HG03469 (cell line): ENCODE measurements around the gene NUDT16L1.
"Not testable (repeated sequence)": the region's sequence is repeated elsewhere in the genome, so short reads cannot be mapped to it uniquely, and the experiment has no call there.

Experiments used
- ATAC-seq: cut with Tn5 transposase; IDR thresholded peaks from one replicate; pipeline ENCODE4 v1.9.1; 2021; ENCODE audit warnings: mild to moderate bottlenecking, moderate library complexity, moderate number of reproducible peaks; ENCODE audit not compliant: unreplicated experiment

NUDT16L1 gene

GRCh38 chr16:4713663-4714501 is 20.5 kb downstream of the NUDT16L1 start:
- no peak for ATAC-seq

- ATAC-seq: no peak
Observed at GRCh38 chr16:4714996-4715395, 21.6 kb downstream of the NUDT16L1 start.

- no peak for ATAC-seq
Observed at GRCh38 chr16:4718466-4718865, 25.1 kb downstream of the NUDT16L1 start.

GRCh38 chr16:4723071-4723767 is 29.9 kb downstream of the NUDT16L1 start:
- ATAC-seq: no peak

- no peak for ATAC-seq
Observed at GRCh38 chr16:4724661-4725270, 31.4 kb downstream of the NUDT16L1 start.

GRCh38 chr16:4726616-4727015 is 33.3 kb downstream of the NUDT16L1 start:
- ATAC-seq: no peak

- ATAC-seq: no peak
Observed at GRCh38 chr16:4728676-4729075, 35.3 kb downstream of the NUDT16L1 start.

- ATAC-seq: no peak
Observed at GRCh38 chr16:4729876-4730275, 36.5 kb downstream of the NUDT16L1 start.

- no peak for ATAC-seq
Observed at GRCh38 chr16:4733211-4733742, 39.9 kb downstream of the NUDT16L1 start.

- ATAC-seq: no peak
Observed at GRCh38 chr16:4733747-4734062, 40.3 kb downstream of the NUDT16L1 start.

- ATAC-seq: peak; percentile 53
Observed at GRCh38 chr16:4734063-4734729, 40.8 kb downstream of the NUDT16L1 start, which contains the start of the genes ANKS3 and DNAAF8. Gene ANKS3, minus strand, starts transcription at chr16:4734271. Its CDS starts 4,122 bp downstream, at chr16:4730149. Gene DNAAF8, plus strand, starts transcription at chr16:4734537. Its CDS starts 1,978 bp downstream, at chr16:4736515.

- no peak for ATAC-seq
Observed at GRCh38 chr16:4734730-4735535, 41.6 kb downstream of the NUDT16L1 start.

- ATAC-seq: no peak
Observed at GRCh38 chr16:4736546-4736945, 43.2 kb downstream of the NUDT16L1 start.

GRCh38 chr16:4737545-4737944 is 44.2 kb downstream of the NUDT16L1 start:
- ATAC-seq: no peak

GRCh38 chr16:4738370-4738769 is 45.0 kb downstream of the NUDT16L1 start:
- not testable (repeated sequence) for ATAC-seq

- no peak for ATAC-seq
Observed at GRCh38 chr16:4743226-4743878, 50.0 kb downstream of the NUDT16L1 start.

GRCh38 chr16:4744555-4745273 is 51.4 kb downstream of the NUDT16L1 start:
- ATAC-seq: no peak

GRCh38 chr16:4745274-4745569 is 51.9 kb downstream of the NUDT16L1 start:
- ATAC-seq: no peak
